Suprapubic skin (tissue), 4 donors: ENCODE data around the gene SHKBP1. TPM values are rescaled to one million over a fixed set of nuclear protein-coding genes. Genes with fewer than 3 reads are reported as not detected.

ENCODE experiments used
- DNase-seq, 2 donors: peaks; one replicate each; pipeline ENCODE4 v3.0.0-alpha.2; 2019; ENCODE audit warnings: low spot score in 2 of 2
- H3K27ac ChIP-seq: fragments of 200-600 bp; sonication (generic); one replicate; pipeline ENCODE4 v1.5.1; 2019
- H3K27me3 ChIP-seq: fragments of 200-600 bp; sonication (generic); one replicate; pipeline ENCODE4 v1.5.1; 2019
- H3K36me3 ChIP-seq: fragments of 200-600 bp; sonication (generic); one replicate; pipeline ENCODE4 v1.5.1; 2019
- H3K4me1 ChIP-seq: fragments of 200-600 bp; sonication (generic); one replicate; pipeline ENCODE4 v1.5.1; 2019
- H3K4me3 ChIP-seq: fragments of 200-600 bp; sonication (generic); one replicate; pipeline ENCODE4 v1.5.1; 2019; ENCODE audit warnings: mild to moderate bottlenecking
- H3K9me3 ChIP-seq: fragments of 200-600 bp; sonication (generic); one replicate; pipeline ENCODE4 v1.5.1; 2019
- EP300 ChIP-seq: sonication (generic); formaldehyde crosslinking; IDR thresholded peaks from one replicate; pipeline ENCODE4 v1.6.1; 2017; ENCODE audit warnings: antibody characterized with exemption
- POLR2A ChIP-seq, 2 donors: fragments of 450-650 bp; IDR thresholded peaks; one replicate each; pipeline ENCODE4 v1.6.1; 2017; ENCODE audit warnings: antibody characterized with exemption in 2 of 2, mild to moderate bottlenecking in 2 of 2, moderate library complexity in 2 of 2
- POLR2AphosphoS5 ChIP-seq, 3 donors: sonication (generic); formaldehyde crosslinking; IDR thresholded peaks; one replicate each; pipeline ENCODE4 v1.6.1; 2017; ENCODE audit warnings: antibody characterized with exemption in 3 of 3
- WGBS: methylation state at CpG from one replicate; pipeline ENCODE4 v1.1.5; 2018; 5-methylcytosine and 5-hydroxymethylcytosine counted together
- total RNA-seq, 4 donors: library from RNA; depleted of rRNA; stranded (reverse); fragments of >200 nt; gene quantifications; one replicate each; pipeline ENCODE4 v1.1.0, GENCODE V29; 2016
- TF ChIP-seq, protein P1 (sequence below), 2 donors: fragments of 200-600 bp in 1 of 2; fragments of 450-650 bp in 1 of 2; sonication (generic) in 1 of 2; IDR thresholded peaks; one replicate each; pipeline ENCODE4 v1.5.1; 2016 to 2019; ENCODE audit warnings: antibody characterized with exemption in 2 of 2, mild to moderate bottlenecking in 1 of 2, moderate library complexity in 1 of 2

Gene SHKBP1
- total RNA-seq, 4 donors from 2014 or later: 42.2 to 58.3 (median 51.1) TPM

DNA sequence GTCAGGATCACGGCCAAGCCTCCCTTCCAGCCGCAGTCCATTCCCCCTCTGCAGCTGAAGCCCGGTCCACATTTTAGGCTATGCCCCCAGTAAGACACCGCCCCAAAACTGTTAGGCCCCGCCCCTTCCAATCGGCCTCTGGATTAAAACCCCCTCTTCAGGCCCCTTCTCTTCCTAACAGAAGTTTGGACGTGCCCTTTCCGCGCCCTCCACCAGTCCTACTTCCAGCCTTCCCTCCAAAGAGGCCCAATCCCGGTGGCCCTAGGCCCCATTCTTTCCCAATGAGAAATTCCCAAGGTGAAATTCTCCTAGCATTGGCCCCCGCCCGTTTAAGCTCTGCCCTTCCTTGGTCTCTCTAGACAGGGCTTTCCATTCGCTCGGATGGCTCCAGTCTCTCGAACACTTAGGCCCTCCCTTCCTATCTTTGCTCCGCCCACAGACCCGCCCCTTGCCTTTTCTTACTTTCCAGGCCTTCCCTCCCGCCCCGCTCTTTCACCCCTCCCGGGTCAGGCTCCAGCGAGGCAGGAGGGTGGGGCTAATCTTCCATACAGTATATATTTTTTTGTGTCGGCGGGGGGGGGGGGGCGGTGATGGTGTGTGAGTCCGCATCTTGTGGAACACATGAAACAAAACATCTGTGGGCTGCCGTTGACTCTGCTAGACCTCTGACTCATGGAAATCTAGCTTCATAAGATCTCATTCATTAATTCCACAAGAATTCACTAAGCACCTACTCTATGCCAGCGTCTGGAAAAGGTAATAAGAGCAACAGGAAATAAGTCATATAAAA lies 38.1 kb downstream of the SHKBP1 start:
- peak overlapping the region; percentile 61 for H3K4me3 ChIP-seq
- TF ChIP-seq EP300 (no peak), POLR2A (IDR thresholded peaks at IDR 0.05) (peak in 1 of 2 donors; percentile 15)
- 13% methylated on average over 27 of the region's 27 CpGs for WGBS
- H3K36me3 ChIP-seq: peaks cover 12% of the 10 kb centered on the region
- peak overlapping the region; percentile 85 for H3K27ac ChIP-seq
- no peaks in the 10 kb centered on the region for H3K9me3 ChIP-seq
- peak; percentile 93 to 94 for DNase-seq
- no peaks in the 10 kb centered on the region for H3K27me3 ChIP-seq
- H3K4me1 ChIP-seq: peaks cover 64% of the 10 kb centered on the region

DNA sequence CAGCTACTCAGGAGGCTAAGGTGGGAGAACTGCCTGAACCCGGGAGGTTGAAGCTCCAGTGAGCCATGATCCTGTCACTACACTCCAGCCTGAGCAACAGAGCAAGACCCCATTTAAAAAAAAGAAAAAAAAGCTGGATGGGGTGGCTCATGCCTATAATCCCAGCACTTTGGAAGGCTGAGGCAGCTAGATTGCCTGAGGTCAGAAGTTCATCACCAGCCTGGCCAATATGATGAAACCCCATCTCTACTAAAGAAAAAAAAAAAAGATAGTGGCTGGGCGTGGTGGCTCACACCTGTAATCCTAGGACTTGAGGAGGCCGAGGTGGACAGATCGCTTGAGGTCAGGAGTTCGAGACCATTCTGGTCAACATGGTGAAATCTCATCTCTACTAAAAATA lies 39.5 kb downstream of the SHKBP1 start:
- 85% methylated on average over 5 of the region's 5 CpGs for WGBS
- peaks cover 24% of the 10 kb centered on the region for H3K36me3 ChIP-seq
- no peak overlapping the region for H3K27ac ChIP-seq
- H3K27me3 ChIP-seq: no peaks in the 10 kb centered on the region
- peaks cover 50% of the 10 kb centered on the region for H3K4me1 ChIP-seq
- no peak for DNase-seq
- TF ChIP-seq POLR2AphosphoS5 (IDR thresholded peaks at IDR 0.05): no peak
- TF ChIP-seq EP300: no peak
- TF ChIP-seq, protein P1, sequence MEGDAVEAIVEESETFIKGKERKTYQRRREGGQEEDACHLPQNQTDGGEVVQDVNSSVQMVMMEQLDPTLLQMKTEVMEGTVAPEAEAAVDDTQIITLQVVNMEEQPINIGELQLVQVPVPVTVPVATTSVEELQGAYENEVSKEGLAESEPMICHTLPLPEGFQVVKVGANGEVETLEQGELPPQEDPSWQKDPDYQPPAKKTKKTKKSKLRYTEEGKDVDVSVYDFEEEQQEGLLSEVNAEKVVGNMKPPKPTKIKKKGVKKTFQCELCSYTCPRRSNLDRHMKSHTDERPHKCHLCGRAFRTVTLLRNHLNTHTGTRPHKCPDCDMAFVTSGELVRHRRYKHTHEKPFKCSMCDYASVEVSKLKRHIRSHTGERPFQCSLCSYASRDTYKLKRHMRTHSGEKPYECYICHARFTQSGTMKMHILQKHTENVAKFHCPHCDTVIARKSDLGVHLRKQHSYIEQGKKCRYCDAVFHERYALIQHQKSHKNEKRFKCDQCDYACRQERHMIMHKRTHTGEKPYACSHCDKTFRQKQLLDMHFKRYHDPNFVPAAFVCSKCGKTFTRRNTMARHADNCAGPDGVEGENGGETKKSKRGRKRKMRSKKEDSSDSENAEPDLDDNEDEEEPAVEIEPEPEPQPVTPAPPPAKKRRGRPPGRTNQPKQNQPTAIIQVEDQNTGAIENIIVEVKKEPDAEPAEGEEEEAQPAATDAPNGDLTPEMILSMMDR (IDR thresholded peaks at IDR 0.05): no peak
- no peak for TF ChIP-seq POLR2A (IDR thresholded peaks at IDR 0.05)
- no peak overlapping the region for H3K4me3 ChIP-seq
- no peaks in the 10 kb centered on the region for H3K9me3 ChIP-seq

DNA sequence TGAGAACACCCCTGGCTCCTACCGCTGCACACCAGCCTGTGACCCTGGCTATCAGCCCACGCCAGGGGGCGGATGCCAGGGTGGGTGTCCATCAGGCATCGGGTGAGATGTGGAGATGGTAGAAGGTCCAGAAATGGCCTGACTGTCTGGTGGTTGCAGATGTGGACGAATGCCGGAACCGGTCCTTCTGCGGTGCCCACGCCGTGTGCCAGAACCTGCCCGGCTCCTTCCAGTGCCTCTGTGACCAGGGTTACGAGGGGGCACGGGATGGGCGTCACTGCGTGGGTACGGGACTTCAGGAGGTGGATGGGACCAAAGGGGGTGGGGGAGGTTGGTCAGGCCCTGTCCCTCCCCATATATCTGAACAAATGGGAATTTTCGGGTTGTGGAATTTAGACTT lies 40.3 kb downstream of the SHKBP1 start:
- Histone ChIP-seq H3K27me3 (no peaks in the 10 kb centered on the region), H3K4me3 (no peak overlapping the region), H3K27ac (no peak overlapping the region), H3K36me3 (peaks cover 32% of the 10 kb centered on the region), H3K4me1 (peaks cover 43% of the 10 kb centered on the region), H3K9me3 (no peaks in the 10 kb centered on the region)
- no peak for TF ChIP-seq EP300
- TF ChIP-seq, protein P1 (IDR thresholded peaks at IDR 0.05): no peak
- TF ChIP-seq POLR2AphosphoS5 (IDR thresholded peaks at IDR 0.05): no peak
- no peak for TF ChIP-seq POLR2A (IDR thresholded peaks at IDR 0.05)
- WGBS: 93% methylated on average over 17 of the region's 17 CpGs
- DNase-seq: no peak

DNA sequence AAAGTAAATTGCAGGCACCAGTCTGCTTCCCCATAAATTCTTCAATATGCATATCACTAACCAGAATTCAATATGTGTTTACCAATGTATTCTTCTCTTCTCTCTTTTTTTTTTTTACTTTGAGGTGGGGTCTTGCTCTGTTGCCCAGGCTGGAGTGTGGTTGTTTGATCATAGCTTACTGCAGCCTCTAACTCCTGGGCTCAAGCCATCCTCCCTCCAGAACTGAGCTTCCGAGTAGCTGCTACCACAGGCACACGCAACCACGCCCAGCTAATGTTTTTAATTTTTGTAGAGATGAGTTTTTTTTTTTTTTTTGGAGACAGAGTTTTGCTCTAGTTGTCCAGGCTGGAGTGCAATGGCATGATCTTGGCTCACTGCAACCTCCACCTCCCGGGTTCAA lies 41.3 kb downstream of the SHKBP1 start:
- WGBS: 58% methylated on average over 4 of the region's 4 CpGs
- TF ChIP-seq, protein P1 (IDR thresholded peaks at IDR 0.05): no peak
- TF ChIP-seq EP300: no peak
- no peak for TF ChIP-seq POLR2A (IDR thresholded peaks at IDR 0.05)
- TF ChIP-seq POLR2AphosphoS5 (IDR thresholded peaks at IDR 0.05): no peak
- Histone ChIP-seq H3K27me3 (no peaks in the 10 kb centered on the region), H3K27ac (no peak overlapping the region), H3K9me3 (no peaks in the 10 kb centered on the region), H3K4me1 (peaks cover 36% of the 10 kb centered on the region), H3K4me3 (no peak overlapping the region), H3K36me3 (peaks cover 41% of the 10 kb centered on the region)
- no peak for DNase-seq

DNA sequence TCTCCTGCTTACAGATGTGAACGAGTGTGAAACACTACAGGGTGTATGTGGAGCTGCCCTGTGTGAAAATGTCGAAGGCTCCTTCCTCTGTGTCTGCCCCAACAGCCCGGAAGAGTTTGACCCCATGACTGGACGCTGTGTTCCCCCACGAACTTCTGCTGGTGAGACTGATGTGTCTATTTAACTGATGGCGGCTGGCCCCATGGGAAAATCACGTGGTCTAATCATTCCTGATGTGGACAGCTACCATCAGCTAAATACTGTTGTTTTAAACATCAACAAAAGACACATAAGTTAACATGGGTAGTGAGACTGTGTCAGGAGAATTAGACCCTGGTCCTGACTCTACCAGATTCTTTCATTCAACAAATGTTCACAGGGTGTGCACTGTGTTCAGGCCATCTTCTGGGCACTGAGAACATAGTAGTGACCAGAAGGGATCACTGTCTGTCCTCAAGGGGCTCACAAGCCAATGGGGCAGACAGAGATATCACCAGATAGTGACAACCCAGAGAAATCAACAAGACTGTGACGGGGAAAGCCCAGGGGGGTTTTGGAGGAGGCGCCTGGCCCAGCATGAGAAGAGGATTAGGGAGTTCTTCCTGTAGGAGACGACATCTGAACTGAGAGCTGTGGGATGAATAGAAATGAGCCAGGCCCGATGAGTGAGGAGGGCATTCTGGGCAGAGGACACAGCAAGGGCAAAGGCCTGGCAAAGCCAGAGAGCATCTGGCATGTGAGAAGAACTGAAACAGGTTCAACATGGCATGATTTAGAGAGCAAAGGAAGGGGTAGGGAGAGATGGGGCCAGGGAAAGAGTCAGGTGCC lies 42.9 kb downstream of the SHKBP1 start:
- peaks cover 48% of the 10 kb centered on the region for H3K36me3 ChIP-seq
- peaks cover 22% of the 10 kb centered on the region for H3K4me1 ChIP-seq
- WGBS: 76% methylated on average over 11 of the region's 11 CpGs

More for the DNA sequence above, 42.9 kb downstream of the SHKBP1 start:
- Histone ChIP-seq H3K27ac (no peak overlapping the region), H3K9me3 (no peaks in the 10 kb centered on the region), H3K27me3 (no peaks in the 10 kb centered on the region), H3K4me3 (no peak overlapping the region)
- DNase-seq: no peak
- TF ChIP-seq, protein P1 (IDR thresholded peaks at IDR 0.05): no peak
- no peak for TF ChIP-seq POLR2A (IDR thresholded peaks at IDR 0.05)
- no peak for TF ChIP-seq POLR2AphosphoS5 (IDR thresholded peaks at IDR 0.05)
- TF ChIP-seq EP300: no peak
